ENCODE results near the gene RPL10L.

Gene RPL10L

GRCh38 chr14:46651526-46652144 is at the start of gene RPL10L:
Gene RPL10L, minus strand, starts transcription at chr14:46651781. Its CDS starts 45 bp downstream, at chr14:46651736.
- in situ Hi-C loops (cut with HindIII; ENCODE audit: low sequenced_read_pairs): no loop called here
- no peak within 1 kb of the TSS for H3K4me3 ChIP-seq (ENCODE audit: low read depth, low read length)
- no peak for TF ChIP-seq CTCF (IDR thresholded peaks at IDR 0.05; ENCODE audit: low read depth, low read length)
- DNase-seq (ENCODE audit: low read depth, low spot score): no peak

GRCh38 chr14:46691819-46692218 is 40.2 kb upstream of the RPL10L start:
- in situ Hi-C loops (cut with HindIII; ENCODE audit: low sequenced_read_pairs): no loop called here
- no peak for DNase-seq (ENCODE audit: low read depth, low spot score)
- TF ChIP-seq CTCF (IDR thresholded peaks at IDR 0.05; ENCODE audit: low read depth, low read length): no peak
- no peak overlapping the region for H3K4me3 ChIP-seq (ENCODE audit: low read depth, low read length)

- no peak for DNase-seq (ENCODE audit: low read depth, low spot score)
- no peak overlapping the region for H3K4me3 ChIP-seq (ENCODE audit: low read depth, low read length)
- TF ChIP-seq CTCF (IDR thresholded peaks at IDR 0.05; ENCODE audit: low read depth, low read length): no peak
- in situ Hi-C loops (cut with HindIII; ENCODE audit: low sequenced_read_pairs): no loop called here
These were observed 35.1 kb upstream of the RPL10L start for GRCh38 chr14:46686652-46687051.

GRCh38 chr14:46672128-46672527 is 20.5 kb upstream of the RPL10L start:
- in situ Hi-C loops (cut with HindIII; ENCODE audit: low sequenced_read_pairs): no loop called here
- no peak for TF ChIP-seq CTCF (IDR thresholded peaks at IDR 0.05; ENCODE audit: low read depth, low read length)
- no peak for DNase-seq (ENCODE audit: low read depth, low spot score)
- H3K4me3 ChIP-seq (ENCODE audit: low read depth, low read length): no peak overlapping the region

- H3K4me3 ChIP-seq (ENCODE audit: low read depth, low read length): no peak overlapping the region
- in situ Hi-C loops (cut with HindIII; ENCODE audit: low sequenced_read_pairs): no loop called here
- TF ChIP-seq CTCF (IDR thresholded peaks at IDR 0.05; ENCODE audit: low read depth, low read length): no peak
- no peak for DNase-seq (ENCODE audit: low read depth, low spot score)
These were observed 11.8 kb upstream of the RPL10L start for GRCh38 chr14:46663382-46663781.

GRCh38 chr14:46661728-46662127 is 10.1 kb upstream of the RPL10L start:
- peak; percentile 19 for TF ChIP-seq CTCF (IDR thresholded peaks at IDR 0.05; ENCODE audit: low read depth, low read length)
- no peak for DNase-seq (ENCODE audit: low read depth, low spot score)
- H3K4me3 ChIP-seq (ENCODE audit: low read depth, low read length): no peak overlapping the region
- in situ Hi-C loops (cut with HindIII; ENCODE audit: low sequenced_read_pairs): no loop called here

Measured in astrocyte of the spinal cord (primary cell).